Limb (tissue), 2 donors: Measurements from ENCODE around the gene RNF128.

Experiments
- DNase-seq, 2 donors: peaks; one replicate each; pipeline ENCODE4 v3.0.0-alpha.2; 2016; ENCODE audit errors: extremely low spot score in 2 of 2

RNF128 gene, protein sequence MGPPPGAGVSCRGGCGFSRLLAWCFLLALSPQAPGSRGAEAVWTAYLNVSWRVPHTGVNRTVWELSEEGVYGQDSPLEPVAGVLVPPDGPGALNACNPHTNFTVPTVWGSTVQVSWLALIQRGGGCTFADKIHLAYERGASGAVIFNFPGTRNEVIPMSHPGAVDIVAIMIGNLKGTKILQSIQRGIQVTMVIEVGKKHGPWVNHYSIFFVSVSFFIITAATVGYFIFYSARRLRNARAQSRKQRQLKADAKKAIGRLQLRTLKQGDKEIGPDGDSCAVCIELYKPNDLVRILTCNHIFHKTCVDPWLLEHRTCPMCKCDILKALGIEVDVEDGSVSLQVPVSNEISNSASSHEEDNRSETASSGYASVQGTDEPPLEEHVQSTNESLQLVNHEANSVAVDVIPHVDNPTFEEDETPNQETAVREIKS

GRCh38 chrX:106726485-106727437, at the start of gene RNF128:
TSS of gene RNF128 (plus strand) at chrX:106726701. CDS start at chrX:106726914, 213 bp downstream.
- DNase-seq: peak in 1 of 2 donors; percentile 41

DNA sequence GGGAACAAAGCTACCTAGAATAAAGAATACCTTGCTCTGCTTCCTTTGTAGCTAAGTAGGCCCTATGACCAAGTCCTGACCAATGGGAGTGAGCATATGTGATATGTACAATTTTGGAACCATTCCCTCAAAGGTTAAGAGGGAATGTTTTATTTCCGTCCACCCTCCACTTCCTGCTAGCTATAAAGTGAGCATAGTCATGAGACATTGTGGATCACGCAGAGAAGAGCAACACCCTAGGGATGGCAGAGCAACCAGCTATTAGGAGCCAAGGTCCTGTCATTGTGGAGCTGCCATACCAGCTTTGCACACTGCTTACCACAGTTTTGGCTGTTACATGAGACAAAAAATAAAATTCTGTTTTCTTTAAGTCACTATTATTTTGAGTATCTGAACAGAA, 45.8 kb upstream of the RNF128 start:
- DNase-seq: no peak

GRCh38 chrX:106684207-106684606, 42.3 kb upstream of the RNF128 start:
- no peak for DNase-seq

GRCh38 chrX:106692425-106693065, 34.0 kb upstream of the RNF128 start:
- no peak for DNase-seq

DNA sequence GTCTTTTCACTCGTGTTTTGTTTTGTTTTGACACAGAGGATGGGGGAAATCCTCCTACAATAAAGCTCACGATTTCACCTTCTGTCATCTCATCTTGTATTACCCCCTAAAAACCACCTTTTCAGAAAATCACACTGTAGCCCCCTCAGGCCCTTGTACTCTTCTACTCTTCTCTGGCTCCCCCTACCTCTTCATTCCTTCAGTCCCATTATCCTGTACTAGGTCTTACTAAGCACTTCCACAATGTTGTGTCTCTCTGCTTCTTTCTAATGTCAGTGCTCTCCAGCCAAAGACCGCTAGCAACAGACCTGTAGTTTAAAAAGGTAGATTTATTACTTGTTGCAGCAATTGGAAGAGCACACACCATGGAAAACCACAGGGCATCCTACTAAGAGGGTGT, 30.0 kb upstream of the RNF128 start:
- no peak for DNase-seq

DNA sequence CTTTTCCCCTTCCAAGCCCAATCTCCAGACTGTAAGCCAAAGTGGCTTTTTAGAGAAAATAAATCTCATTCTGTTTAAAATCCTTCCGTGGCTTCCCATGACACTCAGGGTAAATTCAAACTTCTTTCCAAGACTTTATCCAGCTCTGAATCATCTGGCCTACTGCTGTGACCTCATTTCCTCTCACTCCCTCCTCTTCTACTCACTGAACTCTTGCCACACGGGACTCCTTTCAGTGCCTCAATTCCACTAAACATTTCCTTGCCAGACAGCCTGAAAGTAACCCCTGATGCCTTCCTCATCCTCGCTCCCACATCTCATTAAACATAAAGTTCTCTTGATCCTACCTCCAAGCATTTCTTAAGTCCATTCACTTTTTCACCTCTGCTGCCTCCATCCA, 27.8 kb upstream of the RNF128 start:
- no peak for DNase-seq

GRCh38 chrX:106702636-106703035, 23.9 kb upstream of the RNF128 start:
- no peak for DNase-seq

- no peak for DNase-seq
Observed at GRCh38 chrX:106706466-106706865, 20.0 kb upstream of the RNF128 start.

GRCh38 chrX:106707771-106708454, 18.6 kb upstream of the RNF128 start:
- DNase-seq: no peak

DNA sequence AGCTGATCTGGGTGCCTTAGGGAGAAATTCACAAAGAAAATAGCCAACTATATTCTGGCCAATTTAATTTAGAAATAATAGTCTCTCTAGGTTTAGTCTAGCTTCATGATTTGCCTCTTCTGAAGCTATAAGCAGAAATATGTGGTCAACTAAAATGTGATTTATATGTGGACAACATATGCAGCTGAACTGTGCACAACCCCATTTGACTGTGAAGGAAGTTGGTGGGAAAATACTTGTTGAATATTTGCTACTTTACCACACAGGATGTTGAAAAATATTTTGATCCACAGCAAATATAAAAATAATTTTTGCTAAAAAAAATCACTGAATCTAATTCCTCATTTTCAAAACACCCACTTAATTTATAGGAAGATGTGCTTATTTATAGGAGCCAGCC, 15.7 kb upstream of the RNF128 start:
- no peak for DNase-seq

- DNase-seq: no peak
Observed at GRCh38 chrX:106711375-106711774, 15.1 kb upstream of the RNF128 start.

GRCh38 chrX:106716004-106716403, 10.5 kb upstream of the RNF128 start:
- no peak for DNase-seq

GRCh38 chrX:106716463-106716862, 10.0 kb upstream of the RNF128 start:
- DNase-seq: no peak

GRCh38 chrX:106718709-106719108, 7.8 kb upstream of the RNF128 start:
- no peak for DNase-seq

DNA sequence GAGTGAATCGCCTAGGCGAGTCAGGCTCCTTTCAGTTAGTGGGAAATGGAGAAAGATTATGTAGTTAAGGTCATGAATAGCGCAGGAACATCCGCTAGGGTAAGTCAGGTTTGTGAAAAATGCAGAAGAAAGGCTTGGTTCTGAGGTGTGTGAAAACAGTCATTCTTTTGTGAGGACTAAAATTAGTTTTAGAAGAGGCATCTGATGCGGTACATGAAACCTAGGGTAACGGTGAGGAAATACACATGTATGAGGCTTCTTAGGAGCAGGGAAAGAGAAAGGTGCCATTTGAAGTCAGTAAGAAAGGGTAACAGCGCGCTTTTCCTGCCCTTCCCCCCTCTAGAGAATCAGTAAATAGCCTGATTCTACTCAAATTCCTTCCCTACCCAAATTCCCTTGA, 570 bp upstream of the RNF128 start:
- DNase-seq: no peak

- DNase-seq: no peak
Observed at GRCh38 chrX:106728337-106728736, 1.8 kb downstream of the RNF128 start.

GRCh38 chrX:106730401-106730800, 3.9 kb downstream of the RNF128 start:
- no peak for DNase-seq

DNA sequence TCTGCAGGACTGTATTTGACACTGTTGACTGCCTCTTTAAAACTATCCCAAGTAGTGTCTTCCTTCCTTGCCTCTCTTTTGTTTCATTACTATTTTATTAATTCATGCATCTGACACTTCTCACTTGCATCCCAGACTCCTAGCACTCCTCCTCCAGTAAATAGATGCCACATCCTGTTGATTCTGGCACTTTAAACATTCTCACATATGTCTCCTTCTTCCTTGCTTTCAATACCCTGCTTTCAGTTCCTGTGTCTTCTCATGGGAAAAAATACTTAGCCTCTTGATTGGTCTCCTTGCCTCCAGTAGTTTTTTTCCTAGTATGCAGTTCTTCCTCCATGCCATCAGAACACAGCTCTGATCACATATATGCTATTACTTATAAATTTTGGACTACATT, 5.1 kb downstream of the RNF128 start:
- no peak for DNase-seq

GRCh38 chrX:106734827-106735226, 8.3 kb downstream of the RNF128 start:
- DNase-seq: no peak

DNA sequence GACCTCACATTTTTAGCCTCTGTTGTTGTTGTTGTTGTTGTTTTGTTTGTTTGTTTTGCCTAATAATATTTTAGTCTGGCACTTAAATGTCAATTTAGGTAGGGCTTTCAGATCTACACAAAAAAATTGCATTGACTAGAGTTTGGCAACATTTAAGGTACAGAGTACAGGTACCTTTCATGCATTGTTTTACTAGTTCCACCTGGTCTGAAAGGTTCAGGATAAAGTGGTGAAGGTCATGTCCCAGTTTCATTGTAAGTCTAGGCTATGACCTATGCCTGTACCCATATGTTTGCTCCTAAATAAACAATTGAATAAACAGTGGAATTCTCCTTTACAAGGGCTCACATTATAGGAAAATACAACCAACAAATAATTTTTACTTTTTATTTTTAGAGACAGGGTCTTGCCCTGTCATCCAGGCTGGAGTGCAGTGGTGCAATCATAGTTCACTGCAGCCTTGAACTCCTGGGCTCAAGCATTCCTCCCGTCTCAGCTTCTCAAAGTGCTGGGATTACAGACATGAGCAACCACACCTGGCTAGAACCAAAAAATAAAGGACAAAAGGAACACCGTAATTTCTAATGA, 13.8 kb downstream of the RNF128 start:
- no peak for DNase-seq

DNA sequence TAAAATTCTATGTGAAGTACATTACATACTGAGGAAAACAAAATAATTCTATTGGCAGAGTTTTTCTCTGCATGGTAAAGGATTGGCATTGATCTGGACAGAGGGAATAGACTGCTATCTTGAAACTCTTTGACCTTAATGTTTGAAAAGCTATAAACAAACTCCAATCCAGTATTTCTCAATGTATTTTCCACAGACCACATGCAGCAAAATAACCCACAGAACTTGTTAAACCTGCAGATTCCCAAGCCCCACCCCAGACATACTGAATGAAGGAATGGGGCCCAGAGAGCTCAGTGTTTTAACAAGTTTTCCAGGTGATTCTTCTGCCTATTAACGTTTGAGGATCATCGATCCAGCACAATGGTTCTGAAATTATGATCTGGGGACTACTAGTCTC, 15.7 kb downstream of the RNF128 start:
- DNase-seq: no peak
